ENCODE measurements around the gene CYP19A1. TPM values are rescaled to one million over a fixed set of nuclear protein-coding genes. Genes with fewer than 3 reads are reported as not detected.
A peak's percentile ranks its signal among the peaks of the same experiment; 100 is the strongest.

CYP19A1 gene
- total RNA-seq, 1 donor from 2014 or later = not detected

DNA sequence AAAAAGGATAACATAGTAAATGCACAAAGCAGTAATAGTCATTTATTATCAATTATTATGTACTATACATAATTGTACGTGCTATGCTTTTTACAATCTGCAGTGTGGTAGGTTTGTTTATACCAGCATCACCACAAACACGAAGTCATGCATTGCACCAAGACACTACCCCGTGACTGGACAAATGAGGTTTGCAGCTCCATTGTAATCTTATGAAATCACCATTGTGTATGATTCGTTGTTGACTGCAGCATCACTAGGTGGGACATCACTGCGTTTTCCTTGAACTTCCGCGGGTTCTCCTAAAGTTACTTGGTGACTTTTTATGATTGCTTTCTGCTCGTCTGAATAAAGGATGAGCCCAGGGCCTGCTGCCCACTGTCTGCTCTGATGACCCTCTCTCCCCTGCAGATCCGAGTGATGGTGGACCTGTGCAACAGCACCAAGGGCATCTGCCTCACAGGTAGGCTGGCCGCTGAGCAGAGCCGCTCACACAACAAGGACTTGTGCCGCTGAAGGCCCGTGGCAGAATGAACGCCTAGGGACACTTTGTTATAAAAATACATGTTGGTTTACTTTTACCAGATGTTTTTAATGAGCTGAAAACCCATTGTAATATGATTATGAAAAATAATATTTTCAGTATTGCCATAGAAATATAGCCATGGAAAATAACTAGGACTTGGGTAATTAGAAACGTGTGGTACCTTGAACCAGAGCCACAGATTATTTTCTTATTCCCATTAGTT is 38.8 kb upstream of the CYP19A1 start:
- no peaks in the 10 kb centered on the region for H3K9me3 ChIP-seq (ENCODE audit: low read depth)
- H3K4me1 Mint-ChIP-seq = no peaks in the 10 kb centered on the region
- no peak overlapping the region for H2AFZ ChIP-seq (replicated peaks)
- no peak overlapping the region for H3K27ac ChIP-seq
- no peak overlapping the region for H3K27ac Mint-ChIP-seq
- no peaks in the 10 kb centered on the region for H3K9me3 Mint-ChIP-seq
- peaks cover 8% of the 10 kb centered on the region for H3K27me3 Mint-ChIP-seq (ENCODE audit: insufficient read depth, low read depth)
- H3K4me3 ChIP-seq = no peak overlapping the region
- no peak overlapping the region for H3K9ac ChIP-seq
- H3K36me3 Mint-ChIP-seq = no peaks in the 10 kb centered on the region
- no peak overlapping the region for H3K4me3 Mint-ChIP-seq
- H3K36me3 ChIP-seq = no peaks in the 10 kb centered on the region
- H4K20me1 ChIP-seq (ENCODE audit: low read depth) = no peaks in the 10 kb centered on the region
- TF ChIP-seq EZH2 (IDR thresholded peaks at IDR 0.05) = no peak
- no peak for TF ChIP-seq EZH2phosphoT487 (IDR thresholded peaks at IDR 0.05)
- TF ChIP-seq CTCF (IDR thresholded peaks at IDR 0.05) = no peak
- no peak for DNase-seq (ENCODE audit: low spot score)
- H3K27me3 ChIP-seq = no peaks in the 10 kb centered on the region
- peaks cover 7% of the 10 kb centered on the region for H3K4me1 ChIP-seq
- no peaks in the 10 kb centered on the region for H3K79me2 ChIP-seq (ENCODE audit: low read depth)
- no peak overlapping the region for H3K4me2 ChIP-seq
- H3F3A ChIP-seq (ENCODE audit: low read depth) = no peaks in the 10 kb centered on the region

GRCh38 chr15:51375966-51376640 is 37.7 kb upstream of the CYP19A1 start:
- TF ChIP-seq EZH2phosphoT487 (IDR thresholded peaks at IDR 0.05) (no peak), CTCF (IDR thresholded peaks at IDR 0.05) (no peak), EZH2 (IDR thresholded peaks at IDR 0.05) (no peak)
- Histone ChIP-seq H3K79me2 (ENCODE audit: low read depth) (no peaks in the 10 kb centered on the region), H3K9me3 (ENCODE audit: low read depth) (no peaks in the 10 kb centered on the region), H3F3A (ENCODE audit: low read depth) (no peaks in the 10 kb centered on the region), H3K4me3 (no peak overlapping the region), H3K9ac (no peak overlapping the region), H2AFZ (replicated peaks) (no peak overlapping the region), H3K27ac (no peak overlapping the region), H3K27me3 (no peaks in the 10 kb centered on the region), H3K4me1 (peaks cover 7% of the 10 kb centered on the region), H3K36me3 (no peaks in the 10 kb centered on the region), H4K20me1 (ENCODE audit: low read depth) (no peaks in the 10 kb centered on the region), H3K4me2 (no peak overlapping the region)
- no peak for DNase-seq (ENCODE audit: low spot score)
- H3K36me3 Mint-ChIP-seq = no peaks in the 10 kb centered on the region
- no peaks in the 10 kb centered on the region for H3K9me3 Mint-ChIP-seq
- no peak overlapping the region for H3K27ac Mint-ChIP-seq
- H3K4me3 Mint-ChIP-seq = no peak overlapping the region
- no peaks in the 10 kb centered on the region for H3K4me1 Mint-ChIP-seq
- H3K27me3 Mint-ChIP-seq (ENCODE audit: insufficient read depth, low read depth) = peaks cover 8% of the 10 kb centered on the region

DNA sequence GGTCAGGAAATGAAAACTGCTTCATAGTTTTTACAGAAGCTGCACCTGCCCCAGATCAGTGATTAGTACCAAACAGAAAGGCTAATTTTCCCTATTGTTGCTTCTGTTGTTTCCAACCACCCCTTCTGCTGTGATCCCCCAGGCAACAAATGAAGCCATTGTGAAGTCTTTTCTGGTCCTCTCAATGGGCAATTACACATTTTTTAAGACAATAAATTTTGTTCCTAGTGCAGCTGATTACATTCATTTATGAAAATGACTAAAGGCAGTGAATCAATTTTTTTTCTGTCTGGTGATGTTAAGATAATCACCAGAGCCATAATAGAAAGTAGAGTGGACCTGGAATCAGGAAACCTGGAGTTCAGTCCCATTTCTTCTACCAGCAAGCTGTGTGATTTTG is 35.7 kb upstream of the CYP19A1 start:
- H3K4me1 ChIP-seq = peaks cover 15% of the 10 kb centered on the region
- H3K9me3 ChIP-seq (ENCODE audit: low read depth) = no peaks in the 10 kb centered on the region
- no peak for TF ChIP-seq EZH2phosphoT487 (IDR thresholded peaks at IDR 0.05)
- no peak for TF ChIP-seq EZH2 (IDR thresholded peaks at IDR 0.05)
- TF ChIP-seq CTCF (IDR thresholded peaks at IDR 0.05) = no peak
- Mint-ChIP-seq H3K9me3 (no peaks in the 10 kb centered on the region), H3K27me3 (ENCODE audit: insufficient read depth, low read depth) (peaks cover 6% of the 10 kb centered on the region), H3K36me3 (no peaks in the 10 kb centered on the region), H3K4me3 (no peak overlapping the region), H3K4me1 (peaks cover 2% of the 10 kb centered on the region), H3K27ac (no peak overlapping the region)
- H3K36me3 ChIP-seq = no peaks in the 10 kb centered on the region
- H3K27me3 ChIP-seq = no peaks in the 10 kb centered on the region
- no peak overlapping the region for H2AFZ ChIP-seq (replicated peaks)
- peaks cover 5% of the 10 kb centered on the region for H3F3A ChIP-seq (ENCODE audit: low read depth)
- H4K20me1 ChIP-seq (ENCODE audit: low read depth) = no peaks in the 10 kb centered on the region
- peak; percentile 23 for DNase-seq (ENCODE audit: low spot score)
- no peak overlapping the region for H3K9ac ChIP-seq
- H3K4me3 ChIP-seq = no peak overlapping the region
- H3K27ac ChIP-seq = no peak overlapping the region
- no peaks in the 10 kb centered on the region for H3K79me2 ChIP-seq (ENCODE audit: low read depth)
- peak overlapping the region; percentile 21 for H3K4me2 ChIP-seq
